GM06990 (cell line): ENCODE results near the gene GPHN.
"Not testable (repeated sequence)": the region's sequence is repeated elsewhere in the genome, so short reads cannot be mapped to it uniquely, and the experiment has no call there.

Source experiments
- DNase-seq: peaks from one replicate; pipeline ENCODE4 v3.0.0-alpha.2; 2011; ENCODE audit not compliant: insufficient read length; ENCODE audit errors: extremely low read depth
- H3K27me3 ChIP-seq: replicated peaks from 2 replicates; pipeline ENCODE4 v1.6.0; 2011; ENCODE audit warnings: low read length; ENCODE audit not compliant: control insufficient read depth, insufficient read depth
- H3K36me3 ChIP-seq: 2 replicates; pipeline ENCODE4 v1.5.1; 2011; ENCODE audit warnings: low read length; ENCODE audit not compliant: control insufficient read depth, insufficient read depth
- H3K4me3 ChIP-seq: replicated peaks from 2 replicates; pipeline ENCODE4 v1.5.1; 2011; ENCODE audit warnings: low read depth, mild to moderate bottlenecking, control low read depth, low read length
- TF ChIP-seq, protein P1 (sequence below): IDR thresholded peaks from 2 replicates; pipeline ENCODE4 v1.5.1; 2011; ENCODE audit warnings: low read length, control low read depth, mild to moderate bottlenecking, inconsistent platforms; ENCODE audit not compliant: insufficient read depth, poor library complexity, severe bottlenecking

Gene GPHN

GRCh38 chr14:66496188-66496807, 11.6 kb upstream of the GPHN start:
- TF ChIP-seq, protein P1, sequence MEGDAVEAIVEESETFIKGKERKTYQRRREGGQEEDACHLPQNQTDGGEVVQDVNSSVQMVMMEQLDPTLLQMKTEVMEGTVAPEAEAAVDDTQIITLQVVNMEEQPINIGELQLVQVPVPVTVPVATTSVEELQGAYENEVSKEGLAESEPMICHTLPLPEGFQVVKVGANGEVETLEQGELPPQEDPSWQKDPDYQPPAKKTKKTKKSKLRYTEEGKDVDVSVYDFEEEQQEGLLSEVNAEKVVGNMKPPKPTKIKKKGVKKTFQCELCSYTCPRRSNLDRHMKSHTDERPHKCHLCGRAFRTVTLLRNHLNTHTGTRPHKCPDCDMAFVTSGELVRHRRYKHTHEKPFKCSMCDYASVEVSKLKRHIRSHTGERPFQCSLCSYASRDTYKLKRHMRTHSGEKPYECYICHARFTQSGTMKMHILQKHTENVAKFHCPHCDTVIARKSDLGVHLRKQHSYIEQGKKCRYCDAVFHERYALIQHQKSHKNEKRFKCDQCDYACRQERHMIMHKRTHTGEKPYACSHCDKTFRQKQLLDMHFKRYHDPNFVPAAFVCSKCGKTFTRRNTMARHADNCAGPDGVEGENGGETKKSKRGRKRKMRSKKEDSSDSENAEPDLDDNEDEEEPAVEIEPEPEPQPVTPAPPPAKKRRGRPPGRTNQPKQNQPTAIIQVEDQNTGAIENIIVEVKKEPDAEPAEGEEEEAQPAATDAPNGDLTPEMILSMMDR = no peak
- DNase-seq = no peak
- H3K27me3 ChIP-seq = no peaks in the 10 kb centered on the region
- H3K36me3 ChIP-seq = no peaks in the 10 kb centered on the region
- H3K4me3 ChIP-seq = no peak overlapping the region

- no peak for DNase-seq
- Histone ChIP-seq H3K36me3 (no peaks in the 10 kb centered on the region), H3K4me3 (no peak overlapping the region), H3K27me3 (no peaks in the 10 kb centered on the region)
- TF ChIP-seq, protein P1 = no peak
Measured at GRCh38 chr14:66496911-66497310, 11.0 kb upstream of the GPHN start.

DNA sequence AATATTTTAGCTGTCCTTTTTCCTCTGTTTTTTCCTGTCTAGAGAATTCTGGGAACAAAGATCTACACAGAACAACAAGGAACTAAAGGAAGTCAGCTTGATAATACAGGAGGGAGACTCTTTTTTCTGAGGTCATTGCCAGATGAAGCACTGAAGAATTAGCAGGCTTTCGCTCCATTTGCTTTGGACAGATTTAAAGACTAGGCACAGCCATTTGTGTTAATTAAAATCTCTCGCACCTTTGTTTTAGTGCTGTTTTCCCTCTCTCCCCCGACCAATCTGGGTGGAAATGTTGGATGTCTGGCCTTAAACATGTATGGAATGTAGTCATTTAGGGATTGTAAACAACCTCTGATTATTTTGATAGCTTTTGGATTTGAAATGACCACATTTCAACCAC, 9.6 kb upstream of the GPHN start:
- DNase-seq = no peak
- Histone ChIP-seq H3K4me3 (no peak overlapping the region), H3K36me3 (no peaks in the 10 kb centered on the region), H3K27me3 (no peaks in the 10 kb centered on the region)
- TF ChIP-seq, protein P1 = no peak

- TF ChIP-seq, protein P1 = no peak
- no peaks in the 10 kb centered on the region for H3K36me3 ChIP-seq
- DNase-seq = no peak
- no peak overlapping the region for H3K4me3 ChIP-seq
- H3K27me3 ChIP-seq = no peaks in the 10 kb centered on the region
Measured at GRCh38 chr14:66501592-66501991, 6.4 kb upstream of the GPHN start.

DNA sequence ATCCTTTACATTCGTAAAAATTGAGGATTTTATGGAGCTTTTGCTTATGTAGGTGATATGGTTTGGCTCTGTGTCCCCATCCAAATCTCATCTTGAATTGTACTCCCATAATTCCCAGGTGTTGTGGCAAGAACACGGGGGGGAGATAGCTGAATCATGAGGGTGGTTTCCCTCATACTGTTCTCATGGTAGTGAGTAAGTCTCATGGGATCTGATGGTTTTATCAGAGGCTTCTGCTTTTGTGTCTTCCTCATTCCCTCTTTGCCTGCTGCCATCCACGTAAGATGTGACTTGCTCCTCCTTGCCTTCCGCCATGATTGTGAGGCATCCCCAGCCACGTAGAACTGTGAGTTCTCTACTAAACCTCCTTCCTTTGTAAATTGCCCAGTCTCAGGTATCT, 5.1 kb upstream of the GPHN start:
- H3K36me3 ChIP-seq, H3K27me3 ChIP-seq, DNase-seq: not testable (repeated sequence)

DNA sequence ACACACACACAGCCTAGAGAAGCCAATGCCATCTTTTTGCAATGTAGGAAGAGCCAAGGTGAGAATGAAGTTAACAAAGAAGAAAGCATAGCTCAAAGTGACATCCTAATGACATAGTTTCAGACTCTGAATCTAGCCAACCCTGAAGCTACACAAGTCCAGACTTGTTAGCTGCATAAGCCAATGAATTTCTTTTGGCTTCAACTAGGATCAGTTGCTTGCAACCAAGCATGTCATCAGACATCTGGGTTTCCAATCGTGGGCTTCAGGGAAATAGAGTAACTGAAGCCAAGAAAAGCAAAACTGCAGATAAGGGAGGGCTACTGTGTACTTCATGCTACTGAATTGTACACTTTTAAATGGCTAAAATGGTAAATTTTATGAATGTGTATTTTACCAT, 4.4 kb upstream of the GPHN start:
- no peak for DNase-seq
- Histone ChIP-seq H3K4me3 (no peak overlapping the region), H3K27me3 (no peaks in the 10 kb centered on the region), H3K36me3 (no peaks in the 10 kb centered on the region)
- TF ChIP-seq, protein P1 = no peak

More for the DNA sequence above, 5.1 kb upstream of the GPHN start:
- H3K4me3 ChIP-seq = not testable (repeated sequence)
